RPMI8226 (cell line): ENCODE data around the gene DAB1.
A peak's percentile ranks its signal among the peaks of the same experiment; 100 is the strongest.

ENCODE experiments used
- DNase-seq: peaks from one replicate; pipeline ENCODE4 v3.0.0-alpha.2; 2015

Gene DAB1

DNA sequence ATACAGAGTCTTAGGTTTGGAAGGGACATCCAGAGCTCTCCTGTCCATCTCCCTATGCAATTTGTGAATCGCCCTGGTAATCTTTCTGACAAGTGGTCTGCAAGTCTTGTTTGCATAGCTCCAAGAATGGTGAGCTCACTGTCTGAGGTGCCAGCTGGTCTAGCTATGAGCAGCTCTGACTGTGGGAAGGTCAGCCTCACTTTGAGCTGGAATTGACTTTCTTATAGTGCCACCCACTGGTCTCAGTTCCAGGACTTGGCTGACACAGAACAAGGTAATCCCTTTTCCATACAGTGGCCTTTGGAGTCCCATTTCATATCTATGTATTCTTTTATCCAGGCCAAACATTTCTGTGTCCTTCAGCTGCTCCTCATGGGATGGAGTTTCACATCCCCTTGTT, 362.5 kb downstream of the DAB1 start:
- DNase-seq = peak; percentile 4

GRCh38 chr1:57060451-57060850, 363.4 kb downstream of the DAB1 start:
- DNase-seq = no peak

DNA sequence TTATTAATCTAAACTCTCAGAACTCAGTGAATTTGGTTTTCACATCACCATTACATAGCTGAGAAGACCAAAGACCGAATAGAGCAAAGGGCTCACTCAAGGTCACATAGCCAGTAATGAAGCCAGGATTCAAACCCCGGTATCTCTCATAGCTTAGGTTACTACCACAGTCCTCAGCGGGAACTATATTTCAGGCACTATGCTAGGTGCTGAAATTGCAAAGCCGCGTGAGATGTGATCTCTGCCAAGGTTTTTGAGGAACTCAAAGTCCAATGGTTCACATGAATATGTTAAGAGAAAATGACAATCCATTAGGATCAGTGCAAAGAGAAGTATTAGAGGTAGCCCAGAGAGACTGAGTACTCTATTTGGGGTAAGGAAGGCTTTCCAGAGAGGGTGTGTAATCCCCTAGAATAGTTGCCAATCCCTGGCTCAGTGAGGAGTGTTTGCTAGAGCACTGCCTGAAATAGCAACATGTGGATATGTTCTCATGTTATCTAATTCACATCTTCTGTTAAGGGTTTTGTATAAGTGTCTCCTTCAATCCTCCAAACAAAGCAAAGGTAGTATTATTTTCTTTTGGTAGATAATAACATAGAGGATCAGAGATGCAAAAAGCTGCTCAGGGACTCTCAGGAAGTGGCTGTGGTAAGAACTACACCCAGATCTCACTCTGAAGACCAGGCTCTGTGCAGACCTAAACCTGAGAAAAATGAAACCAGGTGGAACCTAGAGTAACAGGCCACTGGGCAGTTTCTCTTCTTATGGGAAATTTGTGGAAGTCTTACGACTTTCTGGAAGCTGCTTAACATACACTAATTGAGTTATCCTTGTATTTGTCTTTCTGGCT, 365.0 kb downstream of the DAB1 start:
- DNase-seq = no peak

DNA sequence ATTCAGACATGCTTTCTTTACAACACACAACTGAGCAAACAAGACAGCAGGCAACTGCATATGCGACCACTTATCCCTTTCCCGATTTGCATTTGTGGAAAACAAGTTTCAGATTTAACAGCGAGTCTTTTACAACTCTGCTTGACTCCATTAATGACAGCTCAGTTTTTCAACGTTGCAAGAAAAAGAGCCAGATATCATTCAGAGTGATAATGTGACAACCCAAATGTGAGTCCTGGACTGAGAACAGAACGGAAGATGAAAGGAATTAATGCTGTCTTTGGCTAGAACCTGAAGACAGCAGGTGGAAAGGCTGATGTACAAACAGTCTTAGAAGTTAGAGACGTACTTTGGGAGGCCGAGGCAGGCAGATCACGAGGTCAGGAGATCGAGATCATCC, 375.0 kb downstream of the DAB1 start:
- no peak for DNase-seq

DNA sequence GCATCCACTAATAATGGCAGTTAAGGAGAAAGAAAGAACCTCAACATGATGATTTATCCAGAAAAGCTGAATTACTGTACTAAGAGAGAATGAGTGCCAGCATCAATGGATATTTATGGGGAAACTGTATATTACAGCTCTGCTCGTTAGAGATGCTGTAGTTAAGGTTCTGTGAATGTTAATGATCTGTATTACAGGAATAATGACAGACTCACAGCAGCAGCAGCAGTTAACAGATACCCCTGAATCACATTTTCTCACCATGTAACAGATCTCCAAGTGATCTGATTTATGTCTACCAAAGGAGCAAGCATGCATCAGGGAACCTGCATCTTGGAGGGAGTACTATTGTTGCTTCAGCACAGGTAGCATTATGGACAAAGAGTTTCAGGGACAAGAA, 377.4 kb downstream of the DAB1 start:
- DNase-seq = no peak

DNA sequence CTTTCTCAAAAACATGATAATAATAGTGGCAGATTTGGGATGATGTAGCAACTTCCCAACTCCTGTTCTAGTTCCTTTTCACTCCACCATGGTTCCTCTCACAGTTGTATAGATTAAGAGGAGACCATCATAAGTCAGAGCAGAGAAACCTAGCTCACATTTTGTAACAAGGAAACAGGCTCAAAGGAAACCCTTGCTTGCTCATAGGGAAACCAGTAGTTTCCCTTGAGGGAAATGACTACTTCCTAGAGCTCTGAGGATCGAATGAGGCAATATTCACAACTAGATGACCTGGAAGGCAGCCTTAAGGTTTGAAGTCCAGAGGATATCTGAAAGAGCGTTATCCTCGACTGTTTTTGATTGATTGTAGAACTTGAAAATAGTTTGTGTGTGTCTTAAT, 382.0 kb downstream of the DAB1 start:
- DNase-seq = no peak

DNA sequence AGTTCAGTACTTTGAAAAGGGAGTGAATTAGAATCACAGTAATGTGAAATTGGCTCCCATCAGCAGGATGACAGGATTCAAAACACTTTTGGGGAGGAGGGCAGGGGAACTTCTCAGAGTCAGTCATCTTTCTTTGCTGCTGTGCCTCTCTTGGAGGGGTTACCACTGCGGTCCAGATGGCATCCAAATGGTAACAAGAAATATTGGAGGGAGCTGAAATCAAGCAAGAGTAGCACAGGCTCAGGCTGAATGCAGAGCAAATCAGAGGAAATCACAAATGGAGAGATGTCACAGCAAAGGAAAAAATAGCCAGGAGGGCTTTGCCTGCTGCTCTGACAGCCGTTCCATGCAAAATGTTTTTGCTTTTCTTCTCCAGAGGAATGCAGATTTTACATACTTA, 383.0 kb downstream of the DAB1 start:
- DNase-seq = no peak

DNA sequence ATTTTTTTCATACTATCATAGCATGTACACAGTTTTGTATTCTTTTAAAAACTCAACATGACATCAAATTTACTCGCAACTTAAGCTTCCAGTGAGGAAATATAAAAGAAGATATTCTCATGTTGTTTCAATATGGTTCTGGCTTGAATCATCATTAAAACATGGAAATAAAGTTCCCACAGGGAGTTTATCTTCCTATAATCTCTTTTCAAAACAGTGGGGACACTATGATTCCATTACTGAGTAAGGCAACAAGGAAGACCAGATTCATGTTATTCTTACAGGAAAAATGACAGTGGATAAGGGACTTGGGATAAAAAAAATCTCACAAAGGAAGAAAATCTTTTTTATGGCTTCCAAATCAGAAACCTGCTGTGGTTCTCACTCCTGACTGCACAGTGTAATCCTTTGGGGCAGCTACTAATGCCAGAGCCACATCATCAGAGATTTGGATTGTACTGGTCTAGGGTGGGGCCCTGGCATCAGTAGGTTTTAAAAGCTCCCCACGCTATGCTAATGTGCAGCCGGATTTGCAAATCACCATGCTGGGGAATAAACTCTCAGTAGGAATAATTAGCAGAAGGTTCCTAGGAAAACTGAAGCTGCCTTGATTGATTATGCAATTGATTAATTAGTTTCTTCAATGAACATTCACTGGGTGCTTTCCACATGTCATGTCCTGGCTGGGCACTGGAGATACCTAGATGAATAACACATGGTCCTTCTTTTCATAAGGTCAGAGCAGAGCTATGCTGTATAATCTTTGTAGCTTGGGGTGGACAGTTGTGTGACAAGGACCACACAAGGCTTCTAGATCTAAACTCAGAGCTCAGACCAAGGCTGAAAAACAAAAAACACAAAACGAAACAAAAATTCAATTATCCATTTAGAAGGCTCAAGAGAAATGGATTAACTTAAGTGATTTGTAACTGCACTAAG, 386.9 kb downstream of the DAB1 start:
- no peak for DNase-seq

- DNase-seq = no peak
Observed at GRCh38 chr1:57034713-57035112, 389.1 kb downstream of the DAB1 start.

GRCh38 chr1:57033222-57034001, 390.4 kb downstream of the DAB1 start:
- DNase-seq = no peak

DNA sequence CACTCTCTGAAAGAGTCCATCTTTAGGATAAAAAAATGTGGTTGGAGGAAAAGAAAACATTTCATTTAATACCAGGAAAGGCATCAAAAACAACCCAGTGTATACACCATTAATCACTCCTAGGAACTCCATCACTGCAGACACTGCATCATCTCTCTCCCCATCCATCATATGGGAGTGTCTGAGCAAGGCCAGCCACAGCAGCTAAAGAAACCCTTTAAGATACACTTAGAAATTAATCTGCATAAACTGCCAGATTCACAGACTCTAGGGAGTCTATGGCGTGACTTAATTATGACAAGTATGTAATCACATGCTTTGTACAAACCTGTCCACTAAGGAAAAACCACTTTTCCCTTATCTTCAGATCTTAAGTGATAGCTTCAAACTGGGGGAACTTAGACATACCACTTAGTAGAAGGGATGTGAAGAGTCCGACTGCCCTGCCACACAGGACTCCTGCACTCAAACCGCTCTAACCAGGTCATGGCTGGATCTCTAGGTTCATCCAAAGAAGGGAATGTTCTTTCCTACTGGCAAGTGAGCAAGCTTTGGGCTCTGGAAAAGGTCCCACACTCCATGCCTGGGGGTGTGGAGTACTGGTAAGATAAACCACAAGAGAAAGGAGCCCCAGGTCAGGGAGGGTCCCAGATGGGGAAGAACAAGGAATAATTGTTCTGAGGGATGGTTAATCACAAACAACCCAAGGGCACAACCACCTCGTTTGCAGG, 397.1 kb downstream of the DAB1 start:
- no peak for DNase-seq

DNA sequence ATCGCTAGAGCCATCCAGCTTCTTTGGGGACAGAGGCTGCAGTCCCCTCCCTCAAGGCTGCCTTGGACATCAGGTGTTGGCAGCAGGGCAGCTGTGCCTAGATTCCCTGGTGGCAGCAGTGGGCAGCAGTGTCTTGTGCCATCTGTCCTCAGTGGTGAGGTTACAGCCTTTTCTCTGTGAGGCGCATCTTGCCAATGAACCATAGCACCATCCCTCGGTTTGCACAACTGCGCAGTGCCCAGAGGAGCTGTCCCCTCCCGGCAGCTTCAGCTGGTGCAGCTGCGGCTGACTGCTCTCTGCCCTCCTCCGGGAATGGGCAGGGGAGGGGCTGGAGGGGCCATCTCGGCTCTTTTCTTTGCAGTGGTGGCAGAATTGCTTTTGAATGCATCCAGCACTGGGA, 399.0 kb downstream of the DAB1 start:
- no peak for DNase-seq

GRCh38 chr1:57024428-57024827, 399.4 kb downstream of the DAB1 start:
- DNase-seq = no peak

DNA sequence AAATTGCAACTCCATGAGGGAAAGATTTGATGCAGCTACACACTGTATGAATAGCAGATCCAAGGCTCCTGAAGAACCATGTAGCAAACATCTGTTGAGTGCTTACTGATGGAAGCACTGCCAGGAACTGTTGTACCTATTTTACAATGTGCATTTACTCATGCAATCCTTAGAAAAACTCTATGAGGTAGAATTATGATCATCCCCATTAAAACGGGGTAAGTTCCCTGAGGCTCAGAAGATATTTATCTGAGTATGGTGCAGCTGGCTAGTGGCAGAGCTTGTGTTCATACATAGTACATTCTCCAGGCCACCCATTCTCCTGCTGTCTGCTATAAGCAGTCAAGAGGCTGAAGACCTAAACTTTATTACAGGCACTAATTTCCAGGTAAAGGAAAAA, 403.6 kb downstream of the DAB1 start:
- DNase-seq = no peak

- DNase-seq = no peak
Observed at GRCh38 chr1:57019236-57019839, 404.5 kb downstream of the DAB1 start.

GRCh38 chr1:57018119-57018518, 405.7 kb downstream of the DAB1 start:
- no peak for DNase-seq

GRCh38 chr1:57017717-57018116, 406.1 kb downstream of the DAB1 start:
- no peak for DNase-seq

GRCh38 chr1:57017200-57017599, 406.7 kb downstream of the DAB1 start:
- no peak for DNase-seq

GRCh38 chr1:57015071-57015470, 408.8 kb downstream of the DAB1 start:
- DNase-seq = no peak

DNA sequence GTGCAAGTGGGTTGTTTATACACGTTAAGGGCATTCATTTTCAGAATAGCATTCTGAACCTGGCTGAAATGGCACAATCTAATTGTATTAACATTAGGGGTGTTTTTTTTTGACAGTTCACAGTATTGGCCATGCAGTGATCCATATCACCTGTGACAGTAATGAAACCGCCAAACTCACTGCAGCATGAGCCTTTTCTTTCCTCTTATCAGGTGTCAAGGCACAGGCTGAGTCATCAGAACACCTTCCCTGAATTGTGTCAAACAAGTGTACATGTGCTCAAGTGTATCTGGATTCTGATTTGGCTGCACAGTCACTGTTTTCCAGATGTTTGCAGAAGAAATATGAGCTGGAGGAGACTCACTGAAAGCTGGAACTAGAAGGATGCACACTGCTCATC, 410.3 kb downstream of the DAB1 start:
- no peak for DNase-seq

- no peak for DNase-seq
Observed at GRCh38 chr1:57012315-57012714, 411.5 kb downstream of the DAB1 start.

- no peak for DNase-seq
Observed at GRCh38 chr1:57010511-57010910, 413.3 kb downstream of the DAB1 start.
